Stimulated activated CD8-positive, alpha-beta memory T cell treated with anti-CD3 and anti-CD28 coated beads, Interleukin-7, amount 100 ng/mL, for 4 hours (primary cell): ENCODE measurements around the gene FBF1.
A peak's percentile ranks its signal among the peaks of the same experiment; 100 is the strongest.
"Not testable (repeated sequence)": the region's sequence is repeated elsewhere in the genome, so short reads cannot be mapped to it uniquely, and the experiment has no call there.

Experiments
- DNase-seq, 2 donors: peaks; one replicate each; pipeline ENCODE4 v3.0.0-alpha.2; 2020; ENCODE audit warnings: low read depth in 2 of 2

The FBF1 gene

GRCh38 chr17:75895370-75896155 is 45.3 kb downstream of the FBF1 start:
- DNase-seq = no peak

DNA sequence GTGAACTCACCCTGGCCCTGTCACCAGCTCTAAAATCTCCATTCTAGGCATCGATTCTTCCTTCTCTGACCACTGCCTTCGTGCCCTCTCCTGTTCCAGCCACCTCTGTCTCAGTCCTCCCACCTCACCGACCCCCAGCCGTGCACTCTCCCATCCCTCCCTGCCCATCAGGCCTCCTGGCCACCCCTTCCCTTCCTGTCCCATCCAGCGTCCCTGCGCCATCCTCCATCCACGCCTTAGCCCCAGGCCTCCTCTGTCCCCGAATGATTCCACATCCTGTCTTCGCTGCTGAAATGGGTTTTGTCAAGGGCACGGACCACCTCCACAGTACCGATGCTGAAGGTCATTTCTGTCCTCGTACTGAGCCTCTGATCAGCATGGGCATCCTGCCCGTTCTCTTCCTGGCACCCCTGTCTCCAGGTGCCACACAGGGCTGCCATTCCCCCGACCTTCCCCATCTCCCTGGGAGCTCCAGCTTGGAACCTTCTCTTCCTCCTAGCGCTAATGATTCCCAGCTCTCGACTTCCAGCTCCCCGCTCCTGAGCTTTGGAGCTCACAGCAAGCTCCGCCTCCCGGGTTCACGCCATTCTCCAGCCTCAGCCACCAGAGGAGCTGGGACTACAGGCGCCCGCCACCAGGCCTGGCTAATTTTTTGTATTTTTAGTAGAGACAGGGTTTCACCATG is 46.7 kb downstream of the FBF1 start:
- DNase-seq = no peak

- no peak for DNase-seq
These were observed 47.4 kb downstream of the FBF1 start for GRCh38 chr17:75893305-75894048.

- DNase-seq = no peak
These were observed 48.2 kb downstream of the FBF1 start for GRCh38 chr17:75892556-75893224.

DNA sequence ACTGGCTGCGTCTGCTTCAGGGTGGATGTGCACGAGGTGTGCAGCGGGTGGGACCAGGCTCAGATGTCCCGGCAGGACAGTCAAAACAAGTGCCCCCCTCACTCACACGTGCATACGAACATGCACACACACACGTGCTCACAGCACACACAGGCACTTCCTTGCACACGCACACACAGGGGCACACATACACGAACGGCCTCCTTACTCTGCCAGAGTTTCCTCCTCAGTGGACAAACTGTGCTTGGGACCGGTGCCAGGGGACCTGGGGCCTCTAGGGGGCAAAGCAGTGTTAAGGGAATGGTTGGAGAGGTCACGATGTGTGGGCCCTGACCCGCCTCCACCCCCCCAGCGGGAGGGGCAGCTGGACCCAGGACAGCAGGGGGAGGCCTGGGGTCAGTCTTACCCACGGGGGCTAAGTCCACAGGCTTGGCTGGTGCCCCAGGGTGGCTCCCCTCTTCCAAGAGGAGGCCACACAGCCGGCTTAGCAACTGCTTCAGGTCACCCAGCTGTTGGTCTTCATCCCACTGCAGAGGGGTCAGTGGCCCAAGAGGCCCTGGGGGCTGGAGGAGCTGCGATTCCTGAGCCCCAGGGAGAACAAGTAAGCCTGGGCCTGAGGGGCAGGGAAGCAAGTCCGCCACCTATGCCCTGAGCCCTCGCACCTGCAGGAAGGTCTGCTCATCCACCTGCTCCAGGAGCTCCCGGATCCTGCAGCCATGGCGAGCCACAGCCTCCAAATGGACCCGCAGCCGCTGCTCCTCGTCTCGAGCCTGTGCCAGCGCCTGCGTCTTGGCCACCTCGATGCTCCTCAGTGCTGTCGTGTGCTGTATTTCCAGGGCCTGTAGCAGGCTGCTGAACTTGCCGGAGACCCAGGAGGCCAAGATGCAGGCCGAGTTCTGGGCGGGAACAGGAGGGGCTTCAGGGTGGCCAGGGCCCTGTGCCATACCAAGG is 49.0 kb downstream of the FBF1 start:
- DNase-seq = no peak

- DNase-seq = no peak
These were observed 49.7 kb downstream of the FBF1 start for GRCh38 chr17:75891022-75891604.

DNA sequence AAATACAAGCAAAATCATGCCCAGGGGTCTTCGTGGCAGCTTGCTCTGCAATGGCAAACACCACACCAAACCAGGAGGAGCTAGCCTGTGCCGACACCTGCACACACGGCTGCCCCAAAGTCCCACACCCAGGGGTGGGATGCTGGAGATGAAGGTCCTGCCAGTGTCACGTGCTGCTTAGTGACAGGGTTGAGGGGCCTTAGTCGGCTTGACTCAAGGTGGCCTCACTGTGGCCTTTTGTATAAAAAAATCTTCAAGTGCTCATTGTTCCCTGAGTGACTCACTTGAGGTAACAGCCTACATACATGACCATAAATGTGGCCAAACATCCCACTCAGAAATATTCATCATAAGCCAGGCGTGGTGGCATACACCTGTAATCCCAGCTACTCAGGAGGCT is 51.4 kb downstream of the FBF1 start:
- DNase-seq = no peak

DNA sequence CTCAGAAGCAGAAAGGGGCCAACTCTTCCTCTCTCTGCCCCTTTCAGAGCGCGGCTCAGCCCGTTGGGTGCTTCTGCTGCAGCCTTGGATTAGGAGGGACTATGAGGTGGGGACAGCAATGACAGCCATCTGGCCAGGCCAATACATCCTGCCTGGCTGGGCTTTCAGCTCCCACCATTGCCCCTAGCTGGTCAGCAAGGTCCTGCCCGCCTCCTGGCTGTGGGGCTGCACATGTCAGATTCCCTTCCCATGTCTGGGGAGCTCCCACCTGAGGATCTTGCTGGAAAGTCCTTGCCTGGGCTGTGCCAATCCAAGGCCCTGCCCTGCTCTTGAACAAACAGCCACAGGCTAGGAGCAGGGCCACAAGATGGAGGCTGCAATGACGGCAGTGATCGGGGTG is 52.4 kb downstream of the FBF1 start:
- DNase-seq = no peak

DNA sequence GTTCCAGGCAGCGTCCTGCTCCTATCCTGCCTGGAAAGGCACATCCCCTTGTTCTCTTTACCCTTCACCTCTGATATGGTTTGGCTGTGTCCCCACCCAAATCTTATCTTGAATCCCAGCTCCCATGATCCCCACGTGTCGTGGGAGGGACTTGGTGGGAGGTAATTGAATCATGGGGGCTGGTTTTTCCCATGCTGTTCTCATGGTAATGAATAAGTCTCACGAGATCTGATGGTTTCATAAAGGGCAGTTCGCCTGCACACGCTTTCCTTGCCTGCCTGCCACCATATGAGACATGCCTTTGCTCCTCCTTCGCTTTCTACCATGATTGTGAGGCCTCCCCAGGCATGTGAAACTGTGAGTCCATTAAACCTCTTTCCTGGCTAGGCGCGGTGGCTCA is 55.0 kb downstream of the FBF1 start:
- not testable (repeated sequence) for DNase-seq

GRCh38 chr17:75885431-75885830 is 55.4 kb downstream of the FBF1 start:
- no peak for DNase-seq

- no peak for DNase-seq
These were observed 59.0 kb downstream of the FBF1 start for GRCh38 chr17:75881678-75882454.

DNA sequence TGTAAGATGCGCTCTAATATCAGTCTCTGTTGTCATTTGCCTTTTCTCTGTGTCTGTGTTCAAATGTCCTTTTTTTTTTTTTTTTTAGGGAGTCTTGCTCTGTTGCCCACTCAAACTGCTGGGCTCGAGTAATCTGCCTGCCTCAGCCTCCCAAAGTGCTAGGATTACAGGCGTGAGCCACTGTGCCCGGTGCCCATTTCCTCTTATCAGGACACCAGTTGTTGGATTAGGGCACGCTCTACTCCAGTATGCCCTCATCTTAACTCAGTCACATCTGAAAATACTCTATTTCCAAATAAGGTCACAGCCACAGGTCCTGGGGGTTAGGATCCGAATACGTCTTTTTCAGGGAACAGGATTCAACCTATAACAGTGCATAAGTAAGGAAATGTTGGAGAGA is 60.6 kb downstream of the FBF1 start:
- DNase-seq = no peak

DNA sequence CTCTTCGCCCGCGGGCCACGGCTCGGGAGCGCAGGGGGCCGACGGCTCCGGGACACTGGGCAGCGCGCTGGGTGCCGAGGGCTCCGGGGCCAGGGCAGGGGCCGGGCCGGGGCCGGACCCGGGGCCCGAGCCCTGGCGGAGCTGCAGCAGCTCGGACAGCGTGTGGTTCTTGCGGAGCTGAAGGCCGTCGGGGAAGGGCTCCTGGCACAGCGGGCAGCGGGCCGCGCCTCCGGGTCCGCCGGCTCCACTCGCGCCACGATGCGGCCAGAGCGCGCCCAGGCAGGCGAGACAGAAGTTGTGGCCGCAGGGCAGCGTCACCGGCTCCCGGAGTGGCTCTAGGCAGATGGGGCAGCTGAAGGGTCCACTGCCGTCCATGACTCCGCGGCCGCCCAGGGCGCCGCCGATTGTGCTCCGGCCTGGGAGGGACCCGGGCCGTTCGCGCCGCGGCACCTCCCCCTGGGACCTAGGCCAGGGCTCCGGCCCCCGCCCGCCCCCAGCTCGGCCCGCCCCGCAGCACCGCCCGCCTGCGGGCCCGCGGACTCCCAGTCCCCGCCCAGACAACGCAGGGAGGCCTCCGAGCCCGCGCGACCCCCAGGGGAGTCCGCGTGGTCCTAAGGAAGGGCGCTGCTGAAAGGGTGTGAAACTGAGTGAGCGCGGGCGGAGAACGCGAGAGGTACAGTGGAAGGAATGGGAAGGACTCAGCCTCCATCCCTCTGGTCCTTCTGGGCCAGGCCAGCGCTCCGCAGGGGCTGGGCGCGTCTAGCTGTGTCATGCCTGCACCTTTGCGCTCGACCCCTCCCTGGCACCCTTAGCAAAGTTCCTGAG is 62.5 kb downstream of the FBF1 start, which contains the start of gene TRIM47:
TRIM47 (minus strand) TSS at position 408 of the 825 bp plus-strand sequence; CDS start at position 375, 33 bp downstream.
- DNase-seq = no peak

DNA sequence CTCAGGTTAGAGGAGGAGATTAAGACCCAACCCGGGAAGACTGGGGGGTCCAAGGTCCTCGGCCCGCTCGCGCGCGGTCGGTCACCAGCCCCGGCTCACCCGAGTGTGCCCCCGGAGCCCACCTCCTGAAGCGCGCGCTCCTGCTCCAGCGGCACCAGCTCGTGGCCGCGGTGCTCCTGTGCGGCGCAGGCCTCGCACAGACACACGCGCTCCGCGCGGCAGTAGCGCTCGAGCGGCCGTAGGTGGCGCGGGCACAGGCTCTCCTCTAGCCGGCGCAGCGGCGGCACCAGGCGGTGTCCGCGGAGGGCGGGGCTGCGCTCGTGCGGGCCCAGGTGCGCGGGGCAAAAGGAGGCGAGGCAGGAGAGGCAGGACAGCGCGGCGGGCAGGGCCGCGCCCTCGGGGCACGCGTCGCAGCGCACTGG is 63.1 kb downstream of the FBF1 start:
- DNase-seq = peak in 1 of 2 donors; percentile 68

- DNase-seq = no peak
These were observed 63.7 kb downstream of the FBF1 start for GRCh38 chr17:75876938-75877751.

DNA sequence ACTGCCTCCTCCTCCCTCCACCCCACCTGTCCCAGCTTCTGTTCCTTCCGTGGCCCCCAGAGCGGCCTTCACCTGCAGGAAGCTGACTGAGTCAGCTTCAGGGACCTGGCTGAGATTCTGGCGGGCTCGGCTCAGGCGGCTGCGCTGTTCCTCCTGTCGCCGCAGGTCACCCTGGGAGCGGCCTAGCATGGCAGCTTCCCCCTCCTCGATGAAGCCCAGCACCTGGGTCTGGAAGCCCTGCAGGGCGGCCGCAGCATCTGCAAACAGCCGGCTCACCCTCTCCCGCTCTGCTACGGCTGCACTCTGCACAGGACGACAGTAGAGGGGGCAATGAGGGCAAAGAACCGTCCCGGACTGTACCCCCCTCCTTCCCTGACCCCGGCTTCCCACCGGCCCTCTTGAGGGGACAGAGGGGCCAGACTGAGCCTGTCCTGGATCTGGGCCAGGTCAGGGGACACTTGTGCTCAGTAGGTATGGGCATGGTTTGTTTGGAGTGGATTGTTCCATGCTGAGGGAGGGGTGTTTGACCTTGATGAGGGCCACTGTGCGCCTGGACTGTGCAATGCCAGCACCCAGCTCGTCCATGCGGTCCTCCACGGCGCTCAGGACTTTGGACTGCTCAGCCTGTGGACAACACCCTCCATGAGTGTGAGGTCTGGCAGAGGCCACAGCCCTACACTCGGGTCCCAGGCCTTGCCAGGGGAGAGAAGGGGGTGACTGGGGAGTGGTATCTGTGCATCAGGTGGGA is 64.5 kb downstream of the FBF1 start:
- DNase-seq = peak; percentile 62 to 65

DNA sequence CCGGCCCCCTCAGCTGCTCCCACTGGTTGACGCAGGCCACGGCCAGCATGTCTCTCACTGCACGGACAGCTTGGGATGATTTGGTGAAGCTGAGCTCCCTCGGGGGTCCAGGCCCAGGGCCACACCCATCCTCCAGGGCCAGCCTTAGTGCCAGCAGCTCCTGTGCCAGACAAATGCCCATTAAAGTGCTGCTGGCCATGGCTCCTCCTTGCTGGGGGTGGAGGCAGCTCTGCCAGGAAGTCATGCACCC is 65.0 kb downstream of the FBF1 start:
- no peak for DNase-seq
